Bronchial epithelial cell (primary cell): Measurements from ENCODE around the gene FOXP4. TPM values are rescaled to one million over a fixed set of nuclear protein-coding genes. Genes with fewer than 3 reads are reported as not detected.

Experiments used
- DNase-seq: peaks from one replicate; pipeline ENCODE4 v3.0.0-alpha.2; 2010; ENCODE audit warnings: low read depth
- FAIRE-seq: peaks from 2 replicates; lab custom pipeline; 2011; peaks lifted over from hg19 to GRCh38; lab: Jason Lieb, UNC
- H3K27me3 ChIP-seq: 2 replicates; pipeline ENCODE4 v1.5.1; 2011; ENCODE audit warnings: low read length; ENCODE audit not compliant: control insufficient read depth, insufficient read depth
- H3K36me3 ChIP-seq: 2 replicates; pipeline ENCODE4 v1.5.1; 2011; ENCODE audit warnings: low read length; ENCODE audit not compliant: control insufficient read depth, insufficient read depth
- H3K4me3 ChIP-seq: 2 replicates; pipeline ENCODE4 v1.5.1; 2011; ENCODE audit warnings: mild to moderate bottlenecking, low read depth, low read length, control low read depth
- total RNA-seq: library from RNA; depleted of rRNA; stranded (reverse); fragments of >200 nt; gene quantifications from 2 replicates; pipeline ENCODE4 v1.2.1, GENCODE V29; 2014
- TF ChIP-seq, protein P1 (sequence below): IDR thresholded peaks from 2 replicates; pipeline ENCODE4 v1.5.1; 2011; ENCODE audit warnings: mild to moderate bottlenecking, moderate library complexity, low read length, control low read depth, inconsistent platforms; ENCODE audit not compliant: insufficient read depth, severe bottlenecking

Gene FOXP4
- total RNA-seq, 1 donor from 2014 or later: 2.1 TPM

DNA sequence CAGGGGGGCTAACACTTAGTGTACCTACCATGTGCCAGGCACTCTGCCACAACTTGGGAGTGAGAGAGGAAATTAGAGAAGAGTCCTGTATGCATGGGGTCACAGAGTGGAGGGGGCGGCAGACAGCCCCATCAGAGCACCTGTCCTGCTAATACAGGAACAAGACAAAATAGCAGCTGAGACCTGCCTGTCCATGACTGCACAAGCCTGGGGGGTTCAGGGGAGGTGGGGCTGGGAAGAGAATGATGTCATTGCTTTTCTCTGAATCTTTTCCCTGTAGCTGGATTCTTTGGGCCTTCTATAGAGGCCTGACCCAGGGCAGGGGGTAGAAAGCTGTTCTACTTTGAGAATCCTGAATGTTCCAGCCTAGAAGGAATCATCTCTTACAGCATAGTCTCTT is 37.4 kb downstream of the FOXP4 start:
- peaks cover 7% of the 10 kb centered on the region for H3K36me3 ChIP-seq
- FAIRE-seq (no peak), DNase-seq (peak; percentile 33)

DNA sequence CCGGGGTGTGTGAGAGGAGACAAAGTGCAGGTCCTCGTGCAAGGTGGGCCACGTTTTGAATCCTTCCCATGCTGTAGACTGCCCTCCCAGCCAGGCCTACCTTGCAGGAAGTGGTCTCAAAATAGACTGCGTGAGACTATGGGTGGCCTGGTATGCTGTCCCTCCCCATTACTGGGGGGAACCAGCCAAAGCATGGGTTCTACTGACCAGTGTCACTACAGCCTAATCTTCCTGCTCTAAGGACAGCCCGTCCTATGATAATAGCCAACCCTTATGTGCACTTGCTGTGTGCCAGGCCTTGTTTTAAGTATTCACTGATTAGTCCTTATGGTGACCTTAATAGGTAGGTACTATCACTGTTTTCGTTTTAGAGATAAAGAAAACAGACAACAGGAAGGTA is 38.0 kb downstream of the FOXP4 start:
- FAIRE-seq (no peak), DNase-seq (no peak)
- TF ChIP-seq, protein P1, sequence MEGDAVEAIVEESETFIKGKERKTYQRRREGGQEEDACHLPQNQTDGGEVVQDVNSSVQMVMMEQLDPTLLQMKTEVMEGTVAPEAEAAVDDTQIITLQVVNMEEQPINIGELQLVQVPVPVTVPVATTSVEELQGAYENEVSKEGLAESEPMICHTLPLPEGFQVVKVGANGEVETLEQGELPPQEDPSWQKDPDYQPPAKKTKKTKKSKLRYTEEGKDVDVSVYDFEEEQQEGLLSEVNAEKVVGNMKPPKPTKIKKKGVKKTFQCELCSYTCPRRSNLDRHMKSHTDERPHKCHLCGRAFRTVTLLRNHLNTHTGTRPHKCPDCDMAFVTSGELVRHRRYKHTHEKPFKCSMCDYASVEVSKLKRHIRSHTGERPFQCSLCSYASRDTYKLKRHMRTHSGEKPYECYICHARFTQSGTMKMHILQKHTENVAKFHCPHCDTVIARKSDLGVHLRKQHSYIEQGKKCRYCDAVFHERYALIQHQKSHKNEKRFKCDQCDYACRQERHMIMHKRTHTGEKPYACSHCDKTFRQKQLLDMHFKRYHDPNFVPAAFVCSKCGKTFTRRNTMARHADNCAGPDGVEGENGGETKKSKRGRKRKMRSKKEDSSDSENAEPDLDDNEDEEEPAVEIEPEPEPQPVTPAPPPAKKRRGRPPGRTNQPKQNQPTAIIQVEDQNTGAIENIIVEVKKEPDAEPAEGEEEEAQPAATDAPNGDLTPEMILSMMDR: no peak
- Histone ChIP-seq H3K36me3 (peaks cover 8% of the 10 kb centered on the region), H3K4me3 (no peak overlapping the region), H3K27me3 (no peaks in the 10 kb centered on the region)

More for the DNA sequence above, 37.4 kb downstream of the FOXP4 start:
- Histone ChIP-seq H3K4me3 (no peak overlapping the region), H3K27me3 (no peaks in the 10 kb centered on the region)
- TF ChIP-seq, protein P1: no peak

DNA sequence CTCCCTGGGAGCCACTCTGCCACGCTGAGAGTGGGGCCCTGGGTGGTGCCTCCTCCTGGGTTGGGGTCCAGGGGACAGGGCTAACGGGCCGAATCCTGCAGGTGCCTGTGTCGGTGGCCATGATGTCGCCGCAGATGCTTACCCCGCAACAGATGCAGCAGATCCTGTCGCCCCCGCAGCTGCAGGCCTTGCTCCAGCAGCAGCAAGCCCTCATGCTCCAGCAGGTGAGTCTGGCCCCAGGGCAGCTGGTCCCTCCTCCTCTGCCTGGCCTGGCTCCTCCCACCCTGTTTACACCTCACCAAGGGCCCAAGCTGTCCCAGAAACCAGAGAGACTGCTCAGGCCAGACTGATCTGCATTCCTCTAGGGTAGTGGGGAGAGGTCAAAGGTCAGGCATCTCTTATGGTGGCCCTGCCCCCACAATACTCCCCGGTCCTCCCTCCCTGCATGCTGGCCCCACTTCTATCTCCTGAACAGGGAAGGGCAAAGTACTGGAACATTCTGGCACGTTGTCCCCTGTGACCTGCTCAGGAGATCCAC is 38.6 kb downstream of the FOXP4 start:
- FAIRE-seq: no peak
- no peak overlapping the region for H3K4me3 ChIP-seq
- no peaks in the 10 kb centered on the region for H3K27me3 ChIP-seq
- TF ChIP-seq, protein P1: no peak
- peak; percentile 25 for DNase-seq
- H3K36me3 ChIP-seq: peaks cover 11% of the 10 kb centered on the region

DNA sequence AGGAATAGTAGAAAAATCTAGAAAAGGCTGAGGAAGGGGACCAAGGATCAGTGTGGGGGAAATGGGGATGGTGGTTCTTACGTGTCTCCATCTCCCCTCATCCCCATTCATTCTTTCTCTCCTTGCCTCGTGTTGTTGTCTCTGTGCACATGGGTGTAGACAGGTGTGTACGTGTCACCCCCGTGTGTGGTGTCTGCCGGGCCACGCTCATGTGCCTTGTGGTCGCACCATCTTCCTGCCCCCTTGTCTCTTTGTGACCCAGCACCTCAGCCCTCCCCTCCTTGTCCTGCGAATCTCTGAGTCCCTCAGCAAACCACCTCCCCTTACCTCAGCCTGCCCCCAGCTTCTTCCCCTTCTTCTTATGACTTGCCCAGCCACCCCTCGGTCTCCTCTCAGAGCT is 39.4 kb downstream of the FOXP4 start:
- FAIRE-seq (no peak), DNase-seq (no peak)
- Histone ChIP-seq H3K36me3 (peaks cover 17% of the 10 kb centered on the region), H3K27me3 (no peaks in the 10 kb centered on the region), H3K4me3 (no peak overlapping the region)
- TF ChIP-seq, protein P1: no peak

DNA sequence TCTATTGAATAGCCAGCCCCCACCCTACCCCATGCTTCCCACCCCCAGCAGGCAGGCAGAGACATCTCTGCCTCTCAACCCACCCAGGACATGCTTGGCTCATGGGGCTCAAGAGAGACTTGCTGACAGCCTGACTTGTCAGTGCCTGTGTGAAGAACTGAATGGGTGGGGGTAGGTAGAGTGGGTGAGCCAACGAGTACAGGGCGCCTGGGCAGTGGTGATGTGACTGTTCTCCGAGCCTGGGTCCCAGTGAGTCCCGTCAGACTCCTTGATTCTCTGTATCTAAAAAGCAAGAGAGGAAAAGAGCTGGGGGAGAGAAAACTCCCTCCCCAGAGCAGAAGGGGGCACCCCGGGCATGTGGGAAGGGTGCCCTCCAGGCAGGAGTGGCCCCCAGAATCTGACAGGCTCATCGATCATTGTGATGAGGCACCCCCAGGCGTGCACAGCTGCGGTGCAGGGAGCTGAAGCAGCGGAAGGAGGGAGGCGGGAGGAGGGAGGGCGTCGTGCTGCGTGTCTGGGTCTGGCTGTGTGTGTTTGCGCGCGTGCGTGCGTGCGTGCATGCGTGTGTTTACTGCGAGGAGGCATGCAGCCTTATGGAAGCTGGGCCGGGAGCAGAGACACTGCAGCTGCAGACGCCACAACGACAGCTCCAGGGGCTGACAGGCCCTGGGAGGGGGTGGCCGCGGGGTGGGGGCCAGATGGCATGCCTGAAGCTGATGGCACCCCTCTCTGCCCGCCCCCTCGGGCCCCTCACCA is 40.2 kb downstream of the FOXP4 start:
- no peak overlapping the region for H3K4me3 ChIP-seq
- FAIRE-seq (no peak), DNase-seq (no peak)
- H3K36me3 ChIP-seq: peaks cover 21% of the 10 kb centered on the region
- no peaks in the 10 kb centered on the region for H3K27me3 ChIP-seq
- TF ChIP-seq, protein P1: no peak
